HG03460 (cell line): Measurements from ENCODE around the gene BACH2.
"Not testable (repeated sequence)": the region's sequence is repeated elsewhere in the genome, so short reads cannot be mapped to it uniquely, and the experiment has no call there.

Experiments used
- ATAC-seq: cut with Tn5 transposase; IDR thresholded peaks from one replicate; pipeline ENCODE4 v1.9.1; 2021; ENCODE audit not compliant: unreplicated experiment

BACH2 gene

GRCh38 chr6:90076511-90077415 is 219.9 kb downstream of the BACH2 start:
- no peak for ATAC-seq

DNA sequence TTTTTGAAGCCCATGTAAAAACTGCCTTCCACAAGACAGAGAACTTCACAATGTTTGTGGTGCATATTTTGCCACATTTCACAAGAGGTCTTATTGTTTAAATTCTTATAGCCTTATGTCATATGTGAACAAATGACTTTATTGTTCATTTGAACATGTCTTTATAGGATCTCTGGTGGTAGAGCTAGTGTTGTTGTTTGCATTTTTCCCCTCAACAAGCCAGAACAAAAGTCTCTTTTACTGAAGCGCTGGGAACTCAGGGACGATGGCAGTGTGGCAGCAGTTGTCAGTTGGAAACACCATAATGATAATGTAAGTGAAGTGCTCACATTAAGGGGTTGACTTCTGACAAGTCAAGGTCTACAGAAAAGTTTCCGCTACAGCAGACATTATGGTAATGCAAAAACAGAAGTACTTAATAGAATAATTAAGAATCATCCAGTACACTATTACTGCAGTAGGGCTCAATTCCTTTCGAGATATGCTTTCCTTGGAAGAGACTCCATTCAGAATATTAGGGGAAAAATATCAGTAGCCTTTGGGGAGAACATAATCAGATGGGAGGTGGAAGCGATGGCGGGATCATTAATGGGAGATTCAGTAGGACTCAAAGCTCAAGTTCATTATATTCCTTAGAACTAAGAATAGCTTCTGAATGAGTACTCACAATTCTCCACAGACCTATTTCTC is 222.3 kb downstream of the BACH2 start:
- no peak for ATAC-seq

- ATAC-seq = no peak
Measured at GRCh38 chr6:90072935-90073464, 223.6 kb downstream of the BACH2 start.

DNA sequence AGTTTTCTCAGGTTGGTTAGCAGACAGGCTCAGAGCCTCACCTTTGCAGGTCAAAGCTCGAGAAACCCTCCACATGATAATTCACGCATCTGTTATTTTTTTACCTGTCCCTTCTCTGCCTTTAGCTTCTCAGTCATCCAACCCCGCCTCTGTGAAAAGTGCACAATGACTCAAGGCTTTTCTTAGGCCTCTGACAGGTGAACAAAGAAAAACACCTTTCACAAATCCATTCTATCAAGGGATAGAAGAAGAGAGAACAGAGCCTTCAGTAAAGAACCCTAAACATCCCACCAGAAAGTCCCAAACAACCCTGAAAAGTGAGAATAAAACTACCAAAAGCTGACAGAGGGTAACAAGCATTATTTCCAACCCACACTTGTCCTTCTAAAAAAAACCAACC is 224.1 kb downstream of the BACH2 start:
- no peak for ATAC-seq

GRCh38 chr6:90068703-90069523 is 227.7 kb downstream of the BACH2 start:
- no peak for ATAC-seq

DNA sequence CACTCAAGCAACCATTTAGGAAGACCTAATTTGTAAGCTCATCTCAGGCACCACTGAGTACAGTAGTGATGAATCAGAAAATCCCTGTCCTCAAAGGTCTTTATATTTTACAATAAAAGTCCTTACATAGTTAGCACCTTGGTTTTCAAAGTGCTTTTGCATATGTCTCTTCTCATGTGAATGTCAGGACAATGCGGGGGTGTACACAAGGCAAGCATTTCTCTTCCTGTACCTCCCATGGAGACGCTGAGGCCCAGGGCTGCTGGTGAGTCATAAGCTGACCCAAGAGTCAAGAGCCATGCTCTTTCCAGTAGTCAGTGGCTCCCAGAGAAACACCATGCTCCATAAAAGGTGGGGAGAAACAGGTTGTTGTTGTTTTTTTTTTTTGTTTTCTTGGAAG is 228.4 kb downstream of the BACH2 start:
- no peak for ATAC-seq

- no peak for ATAC-seq
Measured at GRCh38 chr6:90066697-90067096, 229.9 kb downstream of the BACH2 start.

DNA sequence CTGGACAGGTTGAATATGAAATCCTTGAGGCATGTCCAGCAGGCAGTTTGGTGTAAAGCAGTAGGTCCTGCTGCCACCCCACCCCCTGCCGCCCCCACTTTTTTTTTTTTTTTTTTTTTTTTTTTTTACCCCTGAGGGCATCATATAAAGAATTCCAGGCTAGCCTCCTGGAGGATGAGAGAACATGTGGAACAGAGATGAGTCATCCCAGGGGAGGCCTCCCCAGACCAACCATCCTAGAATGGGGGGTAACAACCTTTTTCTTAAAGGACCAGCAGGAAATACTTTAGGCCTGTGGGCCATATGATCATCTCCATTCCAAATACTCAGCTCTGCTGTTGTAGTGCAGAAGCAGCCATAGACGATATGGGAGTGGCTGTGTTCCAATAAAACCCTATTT is 231.5 kb downstream of the BACH2 start:
- no peak for ATAC-seq

DNA sequence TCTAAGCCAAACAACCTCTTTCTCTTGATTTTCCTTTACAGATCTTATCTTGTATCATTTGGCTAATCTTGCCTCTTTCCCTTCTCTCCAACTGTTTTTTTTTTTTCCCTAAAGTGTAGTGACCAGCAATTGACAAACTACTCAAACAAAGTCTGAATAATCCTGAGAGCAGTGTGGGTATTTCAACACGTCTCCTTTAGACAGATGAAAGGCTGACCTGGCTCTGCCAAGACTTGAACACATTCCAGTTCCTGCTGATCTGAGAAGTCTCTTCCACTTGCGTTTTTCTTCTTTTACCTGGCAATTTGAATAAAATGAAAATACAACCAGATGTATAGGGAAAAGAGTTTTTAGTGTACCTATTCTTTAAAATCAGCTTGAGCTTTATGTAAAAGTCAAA is 234.0 kb downstream of the BACH2 start:
- ATAC-seq = no peak

DNA sequence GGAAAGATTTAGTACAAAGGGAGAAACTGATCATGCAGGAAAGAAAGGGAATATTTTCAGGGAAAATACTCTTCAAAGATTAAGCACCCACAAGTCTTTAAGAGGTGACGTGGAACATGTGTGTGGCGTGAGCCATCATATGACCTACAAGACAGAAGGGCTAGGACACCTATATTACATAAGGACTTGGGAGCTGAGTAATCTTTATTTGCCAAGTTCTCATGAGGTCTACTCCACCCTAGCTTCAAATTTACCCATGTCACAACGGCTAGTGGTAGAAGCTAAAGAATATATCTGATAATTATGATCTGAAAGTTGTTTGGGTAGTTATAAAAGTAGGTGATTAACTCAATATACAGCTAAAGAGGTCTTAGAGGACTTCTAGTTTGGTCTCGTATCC is 234.6 kb downstream of the BACH2 start:
- no peak for ATAC-seq

- not testable (repeated sequence) for ATAC-seq
Measured at GRCh38 chr6:90059178-90059577, 237.5 kb downstream of the BACH2 start.

DNA sequence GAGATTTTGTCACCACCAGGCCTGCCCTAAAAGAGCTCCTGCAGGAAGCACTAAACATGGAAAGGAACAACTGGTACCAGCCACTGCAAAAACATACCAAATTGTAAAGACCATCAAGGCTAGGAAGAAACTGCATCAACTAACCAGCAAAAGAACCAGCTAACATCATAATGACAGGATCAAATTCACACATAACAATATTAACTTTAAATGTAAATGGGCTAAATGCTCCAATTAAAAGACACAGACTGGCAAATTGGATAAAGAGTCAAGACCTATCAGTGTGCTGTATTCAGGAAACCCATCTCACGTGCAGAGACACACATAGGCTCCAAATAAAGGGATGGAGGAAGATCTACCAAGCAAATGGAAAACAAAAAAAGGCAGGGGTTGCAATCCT is 240.7 kb downstream of the BACH2 start:
- not testable (repeated sequence) for ATAC-seq

DNA sequence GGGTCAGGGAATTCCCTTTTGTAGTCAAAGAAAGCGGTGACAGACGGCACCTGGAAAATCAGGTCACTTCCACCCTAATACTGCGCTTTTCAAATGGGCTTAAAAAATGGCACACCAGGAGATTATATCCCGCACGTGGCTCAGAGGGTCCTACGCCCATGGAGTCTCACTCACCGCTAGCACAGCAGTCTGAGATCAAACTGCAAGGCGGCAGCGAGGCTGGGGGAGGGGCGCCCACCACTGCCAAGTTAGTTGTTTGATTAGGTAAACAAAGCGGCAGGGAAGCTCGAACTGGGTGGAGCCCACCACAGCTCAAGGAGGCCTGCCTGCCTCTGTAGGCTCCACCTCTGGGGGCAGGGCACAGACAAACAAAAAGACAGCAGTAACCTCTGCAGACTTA is 242.4 kb downstream of the BACH2 start:
- not testable (repeated sequence) for ATAC-seq

- no peak for ATAC-seq
Measured at GRCh38 chr6:90053614-90054013, 243.0 kb downstream of the BACH2 start.

- no peak for ATAC-seq
Measured at GRCh38 chr6:90049295-90049694, 247.3 kb downstream of the BACH2 start.

- no peak for ATAC-seq
Measured at GRCh38 chr6:90048206-90048967, 248.3 kb downstream of the BACH2 start.

GRCh38 chr6:90045535-90045934 is 251.1 kb downstream of the BACH2 start:
- no peak for ATAC-seq

DNA sequence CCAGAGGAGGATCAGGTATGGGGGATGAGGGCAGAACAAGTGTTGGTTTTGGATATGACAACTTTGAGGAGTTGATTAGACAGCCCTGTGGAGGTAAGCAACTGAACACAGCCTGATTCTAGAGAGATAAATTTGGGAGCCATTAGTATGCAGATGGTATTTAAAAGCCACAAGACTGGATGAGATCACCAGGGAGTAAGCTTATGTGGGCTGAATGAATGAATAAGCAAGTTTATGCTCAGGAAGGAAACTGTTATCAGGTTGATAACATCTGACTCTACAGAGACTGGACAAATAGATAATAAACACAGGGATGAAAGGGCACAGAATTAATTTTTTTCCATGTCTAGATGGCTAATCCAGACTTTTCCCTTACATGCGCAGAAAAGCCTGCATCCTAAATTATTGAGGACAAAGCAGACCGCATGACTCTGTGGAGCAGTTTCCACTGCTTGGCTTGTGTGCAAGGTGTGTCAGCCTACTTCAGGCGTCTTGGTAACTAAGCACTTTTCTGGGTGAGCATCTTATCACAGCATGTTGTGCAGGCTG is 251.7 kb downstream of the BACH2 start:
- ATAC-seq = no peak

- ATAC-seq = no peak
Measured at GRCh38 chr6:90044182-90044832, 252.3 kb downstream of the BACH2 start.

GRCh38 chr6:90040931-90041330 is 255.7 kb downstream of the BACH2 start:
- no peak for ATAC-seq
